Left renal cortex interstitium (tissue), 4 donors: Measurements from ENCODE around the gene FOXJ3. TPM values are rescaled to one million over a fixed set of nuclear protein-coding genes. Genes with fewer than 3 reads are reported as not detected.

ENCODE experiments used
- DNase-seq, 4 donors: peaks; one replicate each; pipeline ENCODE4 v3.0.0-alpha.2; 2013; ENCODE audit warnings: low read depth in 4 of 4, low spot score in 2 of 4, missing footprints in 1 of 4
- polyA plus RNA-seq, 4 donors: library from polyadenylated mRNA; unstranded; fragments of 120-200 nt; gene quantifications; one replicate each; pipeline ENCODE4 v1.2.1, GENCODE V29; 2013; ENCODE audit not compliant: insufficient read length in 4 of 4

Gene FOXJ3
- polyA plus RNA-seq, 4 donors = 32.8 to 52.7 (median 43.7) TPM

DNA sequence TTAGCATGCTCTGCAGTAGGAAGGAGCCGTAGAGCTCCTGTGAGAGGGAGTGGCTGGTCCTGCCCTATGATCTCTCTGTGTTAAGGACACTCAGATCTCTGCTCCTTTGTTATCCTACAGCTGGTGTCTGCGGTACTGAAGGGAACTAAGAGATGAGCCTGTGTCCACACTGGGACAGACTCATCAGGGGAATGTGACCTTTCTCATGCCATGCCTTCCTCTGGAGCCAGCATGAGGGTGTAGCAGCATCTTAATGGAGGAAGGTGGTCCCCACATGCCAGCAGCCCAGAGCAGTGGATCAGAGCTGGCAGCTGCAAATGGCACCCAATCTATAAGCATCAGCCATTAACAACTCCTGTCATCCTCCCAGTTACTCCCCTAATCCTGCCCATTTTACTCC is 206.5 kb downstream of the FOXJ3 start:
- no peak for DNase-seq

DNA sequence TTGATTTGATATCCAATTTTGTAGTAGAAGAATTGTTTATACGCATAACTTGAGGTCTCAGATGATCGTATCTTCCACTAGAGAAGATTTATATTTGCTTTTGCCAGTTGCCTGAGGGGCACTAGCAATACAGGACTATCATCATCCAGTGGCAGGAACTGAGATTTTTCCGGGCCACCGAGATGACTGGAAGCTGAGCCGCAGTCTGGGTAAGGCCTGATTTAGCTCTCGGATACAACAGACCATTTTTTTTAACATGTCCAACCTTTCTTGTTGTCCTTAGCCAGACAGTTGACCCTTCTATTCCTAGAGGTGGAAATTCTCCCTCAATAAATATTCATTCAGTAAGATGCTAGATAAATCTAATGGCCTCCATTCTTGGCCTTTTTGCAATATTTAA is 207.3 kb downstream of the FOXJ3 start:
- no peak for DNase-seq

Other genes with a start within 250 kb of the FOXJ3 start
- gene GUCA2B, start 181.8 kb downstream of the FOXJ3 start, polyA plus RNA-seq = not detected
- gene GUCA2A, start 170.5 kb downstream of the FOXJ3 start, polyA plus RNA-seq = not detected
- gene RIMKLA, start 45.6 kb upstream of the FOXJ3 start, polyA plus RNA-seq = under 1 TPM; 0.44 to 0.85 (median 0.58) TPM
- gene ZMYND12, start 120.8 kb upstream of the FOXJ3 start, polyA plus RNA-seq = 1 to 10 TPM; 3.9 to 5.5 (median 4.3) TPM
- 10 to 100 TPM; 76.9 to 88.1 (median 83.7) TPM for gene PPCS, start 121.3 kb upstream of the FOXJ3 start, polyA plus RNA-seq
- 10 to 100 TPM; 13.1 to 23.0 (median 18.9) TPM for gene CCDC30, start 128.1 kb upstream of the FOXJ3 start, polyA plus RNA-seq